ENCODE results near the gene MRPS34. TPM values are rescaled to one million over a fixed set of nuclear protein-coding genes. Genes with fewer than 3 reads are reported as not detected.

The MRPS34 gene
- total RNA-seq, 4 donors from 2014 or later: 67.6 to 114 (median 82.3) TPM

DNA sequence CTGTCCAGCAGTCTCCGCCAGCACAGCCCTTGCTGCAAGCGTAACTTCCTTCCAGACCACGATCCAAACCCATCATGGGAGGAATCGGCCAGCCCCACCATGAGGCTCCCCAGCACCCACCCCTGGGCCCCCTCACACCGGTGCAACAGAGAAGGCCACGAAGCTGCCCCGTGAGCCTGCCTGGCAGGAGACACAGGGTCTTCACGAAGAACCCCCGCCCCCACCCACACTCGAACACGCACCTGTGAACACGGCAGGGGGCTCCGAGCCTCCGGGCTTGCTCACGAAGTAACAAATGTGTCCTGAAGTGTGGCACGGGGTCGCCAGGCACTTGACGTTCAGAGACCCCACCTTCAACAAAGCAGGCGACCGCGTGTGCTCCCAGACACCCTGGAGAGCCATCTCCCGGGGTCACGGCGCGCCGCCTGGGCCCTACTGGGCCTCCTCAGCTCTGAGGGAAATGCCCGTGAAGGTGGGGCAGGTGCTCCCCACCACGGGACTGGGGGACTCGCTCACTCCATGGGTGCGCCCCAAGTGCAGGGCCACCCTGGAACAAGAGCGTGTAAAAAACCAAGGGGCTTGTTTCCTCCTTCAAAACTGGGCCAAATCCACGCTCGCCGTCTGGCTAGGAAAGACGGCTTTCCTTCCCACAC, 46.1 kb upstream of the MRPS34 start:
- no peaks in the 10 kb centered on the region for H3K27me3 ChIP-seq
- peak in 1 of 3 donors; percentile 42 for DNase-seq
- peaks cover 0 to 7% (median 0%) of the 10 kb centered on the region in 4 donors for H3K4me1 ChIP-seq
- no peaks in the 10 kb centered on the region for H3K9me3 ChIP-seq
- no peak for TF ChIP-seq POLR2A (IDR thresholded peaks at IDR 0.05)
- TF ChIP-seq, protein P1, sequence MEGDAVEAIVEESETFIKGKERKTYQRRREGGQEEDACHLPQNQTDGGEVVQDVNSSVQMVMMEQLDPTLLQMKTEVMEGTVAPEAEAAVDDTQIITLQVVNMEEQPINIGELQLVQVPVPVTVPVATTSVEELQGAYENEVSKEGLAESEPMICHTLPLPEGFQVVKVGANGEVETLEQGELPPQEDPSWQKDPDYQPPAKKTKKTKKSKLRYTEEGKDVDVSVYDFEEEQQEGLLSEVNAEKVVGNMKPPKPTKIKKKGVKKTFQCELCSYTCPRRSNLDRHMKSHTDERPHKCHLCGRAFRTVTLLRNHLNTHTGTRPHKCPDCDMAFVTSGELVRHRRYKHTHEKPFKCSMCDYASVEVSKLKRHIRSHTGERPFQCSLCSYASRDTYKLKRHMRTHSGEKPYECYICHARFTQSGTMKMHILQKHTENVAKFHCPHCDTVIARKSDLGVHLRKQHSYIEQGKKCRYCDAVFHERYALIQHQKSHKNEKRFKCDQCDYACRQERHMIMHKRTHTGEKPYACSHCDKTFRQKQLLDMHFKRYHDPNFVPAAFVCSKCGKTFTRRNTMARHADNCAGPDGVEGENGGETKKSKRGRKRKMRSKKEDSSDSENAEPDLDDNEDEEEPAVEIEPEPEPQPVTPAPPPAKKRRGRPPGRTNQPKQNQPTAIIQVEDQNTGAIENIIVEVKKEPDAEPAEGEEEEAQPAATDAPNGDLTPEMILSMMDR (IDR thresholded peaks at IDR 0.05): no peak
- H3K4me3 ChIP-seq: no peak overlapping the region
- H3K27ac ChIP-seq: no peak overlapping the region
- H3K36me3 ChIP-seq: peaks cover 0 to 74% (median 4%) of the 10 kb centered on the region in 3 donors

DNA sequence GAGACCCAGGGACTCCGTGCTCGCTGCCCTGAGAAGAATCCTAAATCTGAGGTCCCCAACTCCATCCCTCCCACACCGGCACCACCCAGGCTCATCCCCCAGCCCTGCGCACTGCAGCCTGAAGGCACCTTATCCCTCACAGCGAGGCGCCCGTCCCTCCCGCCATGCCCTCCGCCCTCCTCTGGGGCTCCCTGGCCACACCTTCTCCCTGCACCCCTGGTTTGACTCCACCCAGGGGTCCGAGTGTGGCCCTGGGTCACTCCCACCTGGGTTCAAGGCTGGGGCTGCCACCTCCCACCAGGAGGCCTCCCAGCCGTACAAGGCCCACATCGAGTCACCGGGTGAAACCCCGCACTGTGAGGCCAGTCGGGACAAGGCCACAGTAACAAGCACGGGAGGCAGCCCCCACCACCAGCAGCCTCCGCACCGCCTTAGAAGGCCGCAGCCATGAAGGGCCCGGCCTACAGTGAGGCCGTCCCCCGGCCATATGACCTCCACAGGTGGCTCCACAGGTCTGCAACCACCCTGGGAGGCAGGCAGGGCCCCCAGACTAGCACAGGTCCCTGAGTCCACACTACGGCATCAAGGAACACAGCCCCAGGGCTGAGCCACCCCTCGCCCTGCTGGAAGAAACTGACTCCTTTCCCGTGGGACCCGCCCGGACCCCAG, 45.4 kb upstream of the MRPS34 start:
- peak in 1 of 3 donors; percentile 40 for DNase-seq
- no peak overlapping the region for H3K4me3 ChIP-seq
- no peaks in the 10 kb centered on the region for H3K9me3 ChIP-seq
- peaks cover 0 to 74% (median 4%) of the 10 kb centered on the region in 3 donors for H3K36me3 ChIP-seq
- peaks cover 0 to under 1% (median 0%) of the 10 kb centered on the region in 4 donors for H3K4me1 ChIP-seq
- H3K27ac ChIP-seq: no peak overlapping the region
- TF ChIP-seq POLR2A (IDR thresholded peaks at IDR 0.05): no peak
- TF ChIP-seq, protein P1 (IDR thresholded peaks at IDR 0.05): no peak
- no peaks in the 10 kb centered on the region for H3K27me3 ChIP-seq

DNA sequence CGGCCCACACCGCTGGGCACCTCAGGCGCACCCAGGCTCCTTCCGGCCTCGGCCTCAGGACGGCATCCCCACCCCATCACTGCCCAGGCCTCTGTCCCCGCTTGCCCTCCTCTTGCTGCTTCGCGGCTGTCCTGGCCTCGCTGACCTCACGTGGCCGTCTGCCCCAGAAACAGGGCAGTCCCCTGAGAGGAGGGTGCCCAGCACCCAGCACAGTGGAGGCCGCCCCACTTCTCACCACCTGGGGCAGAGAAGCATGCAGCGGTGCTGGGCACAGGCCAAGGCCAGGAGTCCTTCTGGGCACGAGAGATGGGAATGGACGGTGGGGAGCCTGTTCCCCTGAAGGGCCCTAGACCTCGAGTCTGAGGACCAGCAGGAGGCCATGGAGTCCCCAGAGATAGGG, 44.8 kb upstream of the MRPS34 start:
- Histone ChIP-seq H3K4me1 (no peaks in the 10 kb centered on the region), H3K36me3 (peaks cover 0 to 71% (median 4%) of the 10 kb centered on the region in 3 donors), H3K4me3 (no peak overlapping the region), H3K9me3 (no peaks in the 10 kb centered on the region), H3K27ac (no peak overlapping the region), H3K27me3 (no peaks in the 10 kb centered on the region)
- no peak for TF ChIP-seq POLR2A (IDR thresholded peaks at IDR 0.05)
- TF ChIP-seq, protein P1 (IDR thresholded peaks at IDR 0.05): no peak
- peak in 1 of 3 donors; percentile 38 for DNase-seq

DNA sequence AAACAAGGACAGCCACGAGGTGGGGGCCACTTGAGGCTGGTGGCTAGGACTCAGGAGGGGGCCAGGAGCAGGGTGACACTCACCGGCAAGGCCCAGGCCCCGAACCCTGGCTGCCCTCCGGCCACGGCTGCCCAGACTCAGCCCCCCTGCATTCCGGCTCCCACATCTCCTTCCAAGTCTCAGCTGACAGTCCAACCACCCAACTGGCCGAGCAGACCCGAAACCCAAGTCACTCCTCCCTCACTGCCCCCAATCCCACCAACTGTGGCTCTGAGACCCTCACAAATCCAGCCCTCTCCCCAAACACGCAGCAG, 44.3 kb upstream of the MRPS34 start:
- no peak for TF ChIP-seq POLR2A (IDR thresholded peaks at IDR 0.05)
- TF ChIP-seq, protein P1 (IDR thresholded peaks at IDR 0.05): no peak
- no peak overlapping the region for H3K4me3 ChIP-seq
- no peak for DNase-seq
- H3K27ac ChIP-seq: no peak overlapping the region
- peaks cover 0 to 66% (median 4%) of the 10 kb centered on the region in 3 donors for H3K36me3 ChIP-seq
- H3K4me1 ChIP-seq: no peaks in the 10 kb centered on the region
- H3K9me3 ChIP-seq: no peaks in the 10 kb centered on the region
- no peaks in the 10 kb centered on the region for H3K27me3 ChIP-seq

DNA sequence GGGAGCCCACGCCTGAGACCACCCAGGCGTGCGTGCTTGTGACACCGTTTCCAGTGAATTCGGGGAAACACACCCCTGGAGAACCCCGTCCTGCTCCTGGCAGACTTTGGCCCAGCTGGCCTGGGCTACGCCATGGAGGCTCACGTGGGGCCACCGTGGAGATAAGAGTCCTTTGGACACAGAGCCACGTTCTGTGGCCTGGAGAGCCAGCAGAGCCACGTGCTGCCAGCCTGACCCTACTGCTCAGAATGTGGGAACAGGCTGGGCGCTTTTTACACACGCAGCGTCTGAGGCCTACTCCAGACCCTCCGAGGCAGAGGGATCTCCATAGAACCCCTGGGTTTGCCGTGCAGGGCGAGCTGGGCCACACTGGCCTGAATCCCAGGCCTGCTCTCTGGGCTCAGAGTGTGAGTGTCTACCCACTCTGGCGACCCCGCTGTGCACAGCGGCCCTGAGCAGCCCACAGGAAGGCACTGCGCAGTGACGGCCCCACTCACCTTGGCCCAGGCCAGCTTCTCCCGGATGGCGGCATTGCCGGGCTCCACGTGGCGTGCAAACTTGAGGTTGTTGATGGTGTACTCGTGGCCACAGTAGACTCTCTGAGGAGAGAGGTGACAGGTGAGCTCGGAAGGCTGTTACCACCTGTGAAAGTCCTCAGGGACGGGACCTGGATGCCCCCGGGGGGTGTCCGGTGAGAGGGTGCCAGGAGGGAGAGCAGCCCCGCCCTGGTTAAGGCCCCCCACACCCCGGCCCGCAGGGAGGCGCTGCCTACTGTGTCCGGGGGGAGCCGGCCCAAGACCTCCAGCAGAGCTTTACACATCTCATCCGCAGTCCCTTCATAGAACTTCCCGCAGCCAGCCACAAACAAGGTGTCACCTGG, 43.7 kb upstream of the MRPS34 start:
- DNase-seq: peak in 1 of 3 donors; percentile 35
- Histone ChIP-seq H3K4me1 (no peaks in the 10 kb centered on the region), H3K27ac (no peak overlapping the region), H3K9me3 (no peaks in the 10 kb centered on the region), H3K36me3 (peaks cover 0 to 60% (median 4%) of the 10 kb centered on the region in 3 donors), H3K4me3 (no peak overlapping the region), H3K27me3 (no peaks in the 10 kb centered on the region)
- no peak for TF ChIP-seq POLR2A (IDR thresholded peaks at IDR 0.05)
- TF ChIP-seq, protein P1 (IDR thresholded peaks at IDR 0.05): no peak
